ENCODE data around the gene C9orf43.

DNA sequence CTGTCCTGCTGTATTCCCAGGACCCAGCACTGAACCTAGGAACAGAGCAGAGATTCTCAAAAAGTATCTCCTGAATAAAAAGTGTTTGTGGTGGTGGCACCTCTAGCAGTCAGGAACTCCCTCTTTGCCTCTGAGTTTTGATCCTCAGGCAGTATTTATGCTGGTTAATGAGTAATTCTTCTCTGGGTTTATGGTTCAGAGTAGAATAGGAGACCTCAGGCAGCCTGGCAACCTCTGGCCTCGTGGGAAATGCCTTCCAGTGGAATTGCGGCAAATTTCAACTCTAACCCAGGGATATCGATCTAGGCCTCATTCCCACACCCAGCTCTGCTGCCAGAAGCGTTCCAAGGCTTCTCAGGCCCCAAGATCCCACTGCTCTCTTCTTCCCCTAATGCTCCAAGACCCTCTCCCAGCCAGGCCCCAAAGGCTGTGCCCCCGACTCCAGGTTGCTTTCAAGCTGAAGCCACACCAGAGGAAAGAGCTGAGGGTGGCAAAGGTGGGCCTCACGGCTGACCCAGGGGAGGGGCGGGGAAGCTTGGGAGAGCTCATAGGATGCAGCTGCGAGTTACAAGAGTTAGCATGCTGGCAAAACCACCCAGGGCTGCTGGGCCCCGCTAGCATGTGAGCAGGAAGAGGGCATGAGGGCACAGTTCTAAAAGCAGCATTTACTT is 22.9 kb upstream of the C9orf43 start:
- TF ChIP-seq, protein P1, sequence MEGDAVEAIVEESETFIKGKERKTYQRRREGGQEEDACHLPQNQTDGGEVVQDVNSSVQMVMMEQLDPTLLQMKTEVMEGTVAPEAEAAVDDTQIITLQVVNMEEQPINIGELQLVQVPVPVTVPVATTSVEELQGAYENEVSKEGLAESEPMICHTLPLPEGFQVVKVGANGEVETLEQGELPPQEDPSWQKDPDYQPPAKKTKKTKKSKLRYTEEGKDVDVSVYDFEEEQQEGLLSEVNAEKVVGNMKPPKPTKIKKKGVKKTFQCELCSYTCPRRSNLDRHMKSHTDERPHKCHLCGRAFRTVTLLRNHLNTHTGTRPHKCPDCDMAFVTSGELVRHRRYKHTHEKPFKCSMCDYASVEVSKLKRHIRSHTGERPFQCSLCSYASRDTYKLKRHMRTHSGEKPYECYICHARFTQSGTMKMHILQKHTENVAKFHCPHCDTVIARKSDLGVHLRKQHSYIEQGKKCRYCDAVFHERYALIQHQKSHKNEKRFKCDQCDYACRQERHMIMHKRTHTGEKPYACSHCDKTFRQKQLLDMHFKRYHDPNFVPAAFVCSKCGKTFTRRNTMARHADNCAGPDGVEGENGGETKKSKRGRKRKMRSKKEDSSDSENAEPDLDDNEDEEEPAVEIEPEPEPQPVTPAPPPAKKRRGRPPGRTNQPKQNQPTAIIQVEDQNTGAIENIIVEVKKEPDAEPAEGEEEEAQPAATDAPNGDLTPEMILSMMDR (IDR thresholded peaks at IDR 0.05), result no peak
- no peak for TF ChIP-seq POLR2A (IDR thresholded peaks at IDR 0.05)

Measured in testis (tissue), 2 donors.